GM21619 (cell line): ENCODE measurements around the gene HLF.
A peak's percentile ranks its signal among the peaks of the same experiment; 100 is the strongest.

Source experiments
- ATAC-seq: cut with Tn5 transposase; IDR thresholded peaks from one replicate; pipeline ENCODE4 v1.9.1; 2021; ENCODE audit not compliant: unreplicated experiment

The HLF gene

DNA sequence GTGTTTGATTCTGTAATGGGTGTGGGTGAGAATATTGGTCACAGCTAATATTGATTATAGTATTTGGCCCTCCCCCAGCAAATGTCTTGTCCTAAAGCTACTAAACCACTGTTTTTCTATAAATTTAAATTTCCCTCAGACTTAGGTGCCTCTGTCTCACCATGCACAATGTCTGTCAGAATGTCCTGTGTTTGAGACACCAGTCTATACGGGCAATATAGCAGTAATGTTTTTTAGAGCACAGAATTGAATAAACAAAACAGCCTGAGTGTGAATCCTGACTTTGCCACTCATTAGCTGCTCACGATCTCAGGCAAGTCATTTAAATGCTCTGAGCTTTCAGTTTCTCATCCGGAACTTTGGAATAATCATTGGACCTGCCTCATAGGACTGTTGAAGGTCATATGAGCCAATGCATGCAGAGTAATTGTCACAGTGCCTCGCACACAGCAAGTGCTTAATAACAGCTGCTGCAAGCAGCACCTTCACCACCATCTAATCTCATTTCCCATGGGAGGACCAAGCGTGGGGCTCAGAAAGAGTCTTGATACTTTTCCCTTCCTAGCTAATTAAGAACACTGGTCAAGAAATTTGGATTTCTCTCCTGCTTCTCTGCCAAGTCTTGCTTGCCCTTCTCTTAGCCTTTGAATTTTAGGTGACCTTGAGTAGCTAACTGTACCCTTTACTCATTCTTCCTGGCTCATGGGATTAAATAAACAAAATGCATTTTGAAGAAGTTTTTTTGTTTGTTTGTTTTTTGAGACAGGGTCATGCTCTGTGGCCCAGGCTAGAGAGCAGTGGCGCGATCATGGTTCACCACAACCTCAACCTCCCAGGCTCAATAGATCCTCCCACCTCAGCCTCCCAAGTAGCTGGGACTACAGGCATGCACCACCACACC, 9.8 kb downstream of the HLF start:
- no peak for ATAC-seq

DNA sequence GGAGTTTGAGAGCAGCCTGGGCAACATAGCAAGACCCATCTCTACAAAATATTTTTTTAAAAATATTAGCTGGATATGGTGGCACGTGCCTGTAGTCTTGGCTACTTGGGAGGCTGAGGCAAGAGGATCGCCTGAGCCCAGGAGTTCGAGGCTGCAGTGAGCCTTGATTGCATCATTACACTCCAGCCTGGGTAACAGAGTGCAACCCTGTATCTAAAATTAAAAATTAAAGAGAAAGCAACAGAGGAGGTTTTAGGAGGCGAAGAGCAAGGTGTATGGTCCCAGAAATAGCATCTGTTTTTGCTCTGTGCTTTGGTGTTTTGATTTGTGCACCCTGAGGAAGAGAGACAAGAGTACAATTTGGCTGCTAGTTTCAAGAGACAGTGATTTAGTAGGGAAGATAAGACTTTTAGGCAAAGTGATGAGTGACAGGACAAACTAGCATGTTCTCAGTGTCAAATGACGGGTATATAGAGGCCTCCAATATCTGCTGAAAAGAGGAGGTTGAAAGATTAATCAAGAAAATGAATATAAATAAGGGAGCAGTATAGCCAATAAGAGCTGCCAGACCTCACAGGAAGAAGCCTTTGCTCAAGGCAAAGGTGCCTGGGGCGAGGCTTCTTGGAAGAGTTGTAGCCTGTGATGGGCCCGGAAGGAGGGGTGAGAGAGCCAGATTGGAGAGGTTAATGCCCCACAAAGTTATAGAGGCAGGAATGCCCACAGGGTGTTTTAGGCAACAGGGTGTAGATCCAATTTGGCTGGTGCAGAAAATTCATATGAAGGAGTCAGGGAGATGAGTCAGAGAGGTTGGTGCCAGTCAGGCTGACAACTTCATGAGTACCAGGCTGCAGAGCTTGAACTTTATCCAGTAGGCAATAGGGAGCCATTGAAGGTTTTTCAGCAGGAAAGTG, 11.4 kb downstream of the HLF start:
- no peak for ATAC-seq

DNA sequence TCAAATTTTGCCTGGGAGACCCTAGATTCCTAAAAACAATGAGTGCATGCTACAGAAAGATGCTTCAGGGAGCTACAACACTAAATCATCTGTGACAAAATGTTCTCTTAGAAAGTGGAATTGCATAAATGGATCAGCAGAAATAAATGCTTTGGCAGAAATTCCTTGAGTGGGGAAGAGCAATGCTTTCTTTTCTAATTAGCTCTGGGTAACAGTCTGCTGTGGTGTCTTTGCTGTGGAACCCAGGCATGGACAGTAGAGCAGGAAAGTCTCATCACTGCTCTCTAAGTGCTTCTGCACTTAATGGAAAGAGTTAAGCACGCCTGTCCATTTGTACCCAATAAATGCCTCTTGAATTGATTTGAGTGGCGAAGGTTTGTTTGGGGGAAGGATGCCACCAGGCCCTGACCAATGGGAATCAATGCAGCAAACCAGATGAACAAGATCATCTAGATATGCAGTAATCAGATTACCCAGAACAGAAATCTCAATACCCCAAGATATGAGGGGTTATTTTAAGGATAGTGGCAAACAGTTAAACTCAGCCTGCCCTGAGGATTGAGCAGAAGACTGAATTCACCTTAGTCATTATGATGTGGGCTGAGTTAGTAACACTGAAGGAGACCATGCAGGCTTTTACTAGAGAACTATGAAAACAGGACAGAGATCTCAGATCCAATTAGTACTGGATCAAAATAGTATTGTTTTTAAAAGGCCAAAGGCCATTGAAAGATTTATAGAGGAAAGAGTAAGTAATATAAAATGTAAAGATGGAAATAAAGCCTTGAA, 13.6 kb downstream of the HLF start:
- ATAC-seq: no peak

DNA sequence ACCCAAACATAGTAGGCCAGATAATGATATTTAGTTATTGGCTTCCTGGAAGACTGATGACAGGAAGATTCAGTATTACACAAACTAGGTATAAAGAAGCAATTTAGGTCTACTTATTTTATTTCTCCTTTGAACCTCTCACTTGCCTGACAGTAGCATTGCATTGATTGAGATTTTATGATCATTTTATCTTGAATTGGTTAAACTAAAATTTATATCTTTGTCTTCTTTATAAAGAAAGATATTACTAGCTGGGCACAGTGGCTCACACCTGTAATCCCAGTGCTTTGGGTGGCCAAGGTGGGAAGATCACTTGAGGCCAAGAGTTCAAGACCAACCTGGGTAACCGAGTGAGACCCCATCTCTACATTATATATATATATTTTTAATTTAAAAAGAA, 14.4 kb downstream of the HLF start:
- ATAC-seq: no peak

DNA sequence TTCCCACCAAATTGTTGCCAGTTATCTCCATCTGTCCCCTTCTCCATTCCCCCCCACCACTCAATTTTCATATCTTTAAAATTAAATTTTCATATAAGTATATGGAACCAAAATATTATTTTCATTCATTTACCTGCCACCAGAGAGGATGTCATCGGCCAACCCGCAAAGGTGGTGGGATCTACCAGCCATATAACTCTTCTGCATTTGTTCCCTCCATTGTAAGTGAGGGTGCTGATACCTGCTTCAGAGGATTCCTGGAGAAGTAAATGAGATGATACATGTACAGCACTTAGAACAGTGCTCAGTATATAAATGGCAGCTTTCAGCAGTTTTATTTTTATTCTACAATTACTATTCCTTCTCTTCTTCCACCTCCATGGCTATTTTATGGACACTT, 15.0 kb downstream of the HLF start:
- no peak for ATAC-seq

DNA sequence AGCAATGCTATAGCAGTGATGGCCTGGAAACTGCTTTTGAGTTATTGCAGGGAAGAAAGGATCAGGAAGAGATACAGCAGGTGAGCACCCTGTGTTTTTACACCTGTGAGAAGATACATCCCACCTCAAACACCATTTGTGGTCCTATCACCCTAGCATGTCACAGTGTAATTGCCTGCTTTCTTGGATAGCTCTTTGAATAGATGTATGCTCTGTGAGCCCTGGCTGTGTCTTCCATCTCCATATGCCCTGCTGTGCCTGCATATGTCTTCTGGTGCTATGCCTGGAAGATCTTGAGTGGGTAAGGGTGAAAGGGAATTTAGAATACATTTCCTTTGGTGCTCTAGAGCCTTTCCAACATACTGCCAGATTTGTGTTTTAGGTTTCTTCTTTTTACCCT, 15.5 kb downstream of the HLF start:
- ATAC-seq: no peak

DNA sequence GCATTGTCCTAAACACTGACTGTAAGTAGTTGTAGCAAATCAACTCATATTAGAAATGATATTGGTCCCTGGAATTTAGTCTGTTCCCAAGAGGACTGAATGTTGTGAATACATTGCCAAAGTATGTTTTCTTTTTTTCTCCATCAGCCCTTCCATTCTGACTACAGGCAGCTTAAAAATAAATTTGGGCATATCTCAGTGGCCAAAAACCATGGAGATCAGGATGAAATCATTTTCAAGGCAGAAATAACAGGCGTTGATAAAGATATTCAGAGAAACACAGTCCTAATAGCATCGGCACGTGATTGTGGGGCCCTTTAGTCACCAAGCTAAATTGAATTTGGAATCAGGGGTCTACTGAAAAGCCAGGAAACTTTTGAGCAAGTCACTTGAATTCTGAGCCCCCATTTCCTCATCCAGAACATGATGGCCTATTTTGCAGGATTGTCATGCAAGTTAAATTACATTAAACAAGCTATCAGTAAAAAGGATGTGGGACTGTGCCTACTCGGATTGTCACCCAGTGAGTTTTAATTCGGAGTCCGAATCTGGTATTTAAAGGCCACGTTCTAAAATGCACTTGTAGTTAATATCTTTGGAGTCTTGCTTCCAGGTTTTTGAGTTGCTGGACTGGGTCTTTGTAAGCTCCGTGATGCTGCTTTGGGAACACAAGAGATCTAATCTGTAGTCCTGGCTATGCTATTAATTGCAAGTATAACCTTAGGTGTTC, 17.1 kb downstream of the HLF start:
- no peak for ATAC-seq

DNA sequence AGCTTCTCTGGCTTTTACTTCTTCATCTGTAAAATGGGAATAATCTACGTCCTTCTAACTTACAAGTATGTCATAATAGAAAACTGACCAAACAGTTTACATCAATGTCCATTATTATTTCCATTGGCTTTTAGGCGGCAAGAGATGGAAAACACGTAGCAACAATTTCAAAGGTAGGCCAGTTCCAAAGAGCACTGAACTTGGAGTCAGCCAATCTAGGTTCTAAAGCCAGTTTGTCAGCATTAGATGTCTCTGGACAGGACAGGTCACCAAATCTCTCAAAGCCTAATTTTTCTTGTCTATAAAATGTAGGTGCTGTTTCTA, 17.6 kb downstream of the HLF start:
- ATAC-seq: no peak

DNA sequence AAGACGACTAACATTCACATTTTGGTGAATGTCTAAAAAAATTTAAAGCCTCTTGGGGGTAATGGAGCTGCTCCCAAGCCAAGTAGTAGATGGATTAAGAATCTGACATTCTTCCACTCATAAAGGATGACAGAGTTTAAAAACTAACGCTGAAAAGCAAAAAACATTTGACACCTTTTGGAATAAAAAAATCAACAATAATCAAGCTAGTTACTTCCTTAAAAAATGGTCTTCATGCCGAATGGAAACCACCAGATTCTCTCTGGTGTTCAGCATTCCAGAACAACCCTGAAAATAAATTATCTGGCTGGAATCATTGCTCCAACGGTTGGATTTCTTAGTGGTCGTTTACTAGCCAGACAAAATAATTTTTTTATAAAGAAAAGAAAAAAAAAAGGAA, 18.0 kb downstream of the HLF start:
- ATAC-seq: no peak

DNA sequence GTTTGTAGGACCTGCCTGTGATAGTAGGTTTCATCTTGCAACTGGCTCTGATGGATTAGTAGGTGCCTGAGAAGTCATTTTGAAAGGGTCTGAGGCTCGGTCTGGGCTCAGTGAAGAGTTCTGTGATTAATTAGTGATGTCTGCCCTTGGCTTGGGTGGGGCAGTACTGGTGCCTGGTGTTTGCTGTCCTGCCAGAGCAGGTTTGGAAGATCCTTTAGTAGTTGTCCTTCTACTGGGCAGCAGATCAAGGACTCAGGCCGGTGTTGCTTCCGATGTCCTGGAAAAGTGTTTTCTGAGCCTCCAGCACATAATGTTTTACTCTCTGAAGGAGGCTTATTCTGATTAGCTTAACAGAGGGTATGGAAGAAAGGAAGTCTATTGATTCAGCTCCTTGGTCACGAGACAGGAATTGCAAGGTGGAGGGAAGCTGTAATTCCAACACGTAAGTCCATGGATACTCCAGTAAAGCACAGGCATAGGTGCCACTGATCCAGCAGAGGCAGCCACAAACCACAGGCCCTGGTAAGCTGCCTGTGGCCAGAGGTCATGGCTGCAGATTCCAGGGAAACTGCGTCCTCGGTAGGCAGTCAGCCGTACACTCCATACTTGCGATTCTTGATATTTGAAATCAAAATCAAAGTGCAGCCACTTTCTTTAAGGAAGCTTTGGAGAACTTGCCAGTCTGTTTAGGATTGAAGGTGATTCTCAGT, 18.7 kb downstream of the HLF start:
- ATAC-seq: no peak

DNA sequence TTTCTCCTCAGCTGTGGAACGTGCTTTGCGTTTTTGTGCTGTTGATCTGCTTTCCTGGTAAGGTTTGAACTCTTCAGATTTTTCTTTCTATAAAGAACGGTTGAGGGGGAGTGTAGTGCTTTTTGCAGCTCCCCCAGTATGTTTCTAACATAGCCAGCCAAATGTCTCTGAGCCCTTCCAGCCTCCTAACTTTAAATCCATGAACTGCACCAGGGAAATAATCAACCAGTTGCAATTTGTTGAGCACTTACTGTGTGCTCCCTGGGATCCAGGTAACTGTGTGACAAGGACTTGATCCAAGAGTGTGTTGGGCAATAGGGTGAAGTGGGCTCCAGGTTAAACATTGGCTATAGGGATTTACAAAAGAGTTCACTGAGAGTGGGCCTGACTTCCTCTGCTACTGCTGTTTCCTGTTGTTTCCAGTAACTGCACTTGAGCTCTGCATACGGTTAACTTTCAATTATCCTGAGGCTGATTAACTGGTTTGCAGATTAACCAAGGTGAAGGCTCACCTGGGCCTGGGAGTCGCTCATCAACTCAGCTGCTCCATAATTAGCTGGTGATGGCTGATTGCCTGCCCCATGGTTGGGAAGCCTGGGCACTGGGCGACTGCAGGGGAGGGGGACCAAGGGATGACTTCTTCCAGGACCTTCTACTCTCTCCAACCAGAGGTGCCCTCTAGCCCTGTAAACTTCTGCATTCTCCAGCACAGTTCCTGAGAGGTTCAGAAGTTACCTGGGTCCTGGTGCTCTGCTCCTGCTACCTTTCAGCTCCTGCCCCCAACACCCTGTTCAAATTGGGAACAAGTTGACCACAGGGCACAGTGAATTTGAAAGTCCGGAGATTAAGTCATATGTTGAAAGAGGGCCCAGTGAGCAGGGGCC, 19.5 kb downstream of the HLF start:
- peak; percentile 67 for ATAC-seq

DNA sequence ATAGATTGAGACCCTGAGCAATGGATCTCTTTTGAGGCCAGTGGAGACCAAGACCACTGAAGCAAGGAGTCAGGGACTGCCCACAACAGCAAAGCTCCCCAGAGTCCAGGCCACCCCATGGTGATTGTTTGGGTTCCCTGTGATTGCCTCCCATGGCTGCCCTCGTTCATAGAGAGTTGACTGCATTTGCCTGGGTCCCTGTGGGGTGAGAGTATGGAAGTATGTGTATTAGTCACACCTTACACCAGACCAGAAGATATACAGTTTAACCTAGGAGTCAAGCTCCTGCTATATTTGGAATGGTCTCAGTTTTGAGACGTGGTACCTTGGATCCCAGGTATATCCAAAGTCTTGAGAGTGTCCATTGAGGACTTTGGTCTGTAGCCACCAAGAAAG, 20.2 kb downstream of the HLF start:
- no peak for ATAC-seq

DNA sequence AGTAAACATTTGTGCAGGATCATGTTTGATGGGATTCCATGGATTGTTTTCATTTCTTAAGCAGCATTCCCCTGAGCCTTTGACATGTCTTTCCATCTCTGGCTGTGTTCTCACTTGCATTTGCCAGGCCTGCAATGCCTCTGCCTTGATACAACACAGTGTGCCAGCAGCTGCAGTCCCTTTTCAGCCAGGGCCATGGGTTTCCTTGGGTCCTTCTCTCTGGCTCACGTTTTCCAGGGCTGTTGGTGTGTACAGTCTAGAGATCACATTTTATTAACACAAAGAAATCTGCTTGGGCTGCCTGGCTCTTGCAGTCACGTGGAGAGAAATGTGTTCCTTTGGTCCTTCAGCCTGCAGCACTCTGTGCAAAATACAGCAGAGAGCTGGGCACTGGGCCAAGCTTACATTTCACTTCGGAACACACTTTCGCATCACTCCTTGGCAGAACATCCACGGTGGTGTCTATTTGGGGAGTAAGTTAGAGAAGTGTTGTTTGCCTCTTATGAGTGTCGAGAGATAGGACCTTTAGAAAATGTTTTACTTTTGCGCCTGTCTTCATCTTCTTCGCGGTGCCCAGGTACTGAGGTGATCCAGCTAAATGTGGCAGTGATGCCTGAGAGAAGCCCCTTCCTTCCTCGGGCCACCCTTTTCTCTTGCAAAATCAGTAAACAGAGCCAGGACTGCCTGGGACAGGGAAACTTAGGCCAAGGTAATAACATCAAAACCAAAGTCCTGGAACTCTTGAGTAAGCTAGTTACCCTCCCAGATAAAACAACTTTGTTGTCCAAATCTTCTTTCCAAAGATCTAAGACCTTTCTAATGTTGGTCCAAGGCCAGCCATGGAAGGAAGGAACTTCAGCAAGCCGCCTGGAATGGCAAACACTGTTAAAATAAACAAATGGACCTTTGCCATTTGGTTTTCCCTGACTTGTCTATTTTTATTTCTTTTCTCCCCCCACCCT, 20.9 kb downstream of the HLF start:
- ATAC-seq: no peak

DNA sequence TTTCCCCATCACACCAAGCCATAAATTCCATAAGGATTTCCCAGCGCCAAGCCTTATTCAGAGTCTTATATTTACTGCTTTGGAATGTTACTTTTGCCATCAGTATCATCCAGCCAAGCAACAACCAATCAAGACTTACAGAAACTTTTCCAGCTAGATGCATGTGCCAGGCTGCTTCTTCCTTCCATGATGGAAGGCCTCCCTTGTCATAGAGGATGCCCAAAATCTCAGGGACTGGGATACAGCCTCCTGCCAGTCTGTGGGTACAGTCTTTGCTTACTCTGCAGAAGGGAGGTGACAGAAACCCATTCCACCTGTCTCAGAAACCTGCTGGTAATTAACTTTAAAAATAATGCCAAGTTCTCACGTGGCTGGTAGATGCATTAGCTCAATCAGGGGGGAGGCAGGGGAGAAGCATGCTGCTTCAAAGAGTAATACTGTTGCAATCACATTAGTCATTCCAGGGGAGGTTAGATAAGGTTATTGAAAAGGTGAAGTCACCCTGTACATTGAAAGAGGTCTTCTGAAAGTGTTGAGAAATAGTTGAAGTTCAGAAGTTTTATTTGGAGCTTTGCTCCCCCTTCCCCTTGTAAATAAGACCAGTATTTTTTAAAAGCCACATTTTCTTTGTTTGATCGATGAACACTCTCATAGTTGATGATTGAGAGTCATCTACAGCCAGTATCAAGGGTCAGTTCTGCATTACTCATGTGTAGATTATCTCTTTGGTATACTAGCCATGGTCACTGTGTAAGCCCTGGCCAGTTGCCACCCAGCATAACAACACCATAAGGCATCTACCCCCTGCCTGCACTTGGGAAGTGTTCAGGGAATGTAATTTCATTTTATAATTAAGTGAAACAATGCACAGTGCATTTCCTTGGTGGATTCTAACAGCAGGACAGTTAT, 22.2 kb downstream of the HLF start:
- ATAC-seq: no peak

DNA sequence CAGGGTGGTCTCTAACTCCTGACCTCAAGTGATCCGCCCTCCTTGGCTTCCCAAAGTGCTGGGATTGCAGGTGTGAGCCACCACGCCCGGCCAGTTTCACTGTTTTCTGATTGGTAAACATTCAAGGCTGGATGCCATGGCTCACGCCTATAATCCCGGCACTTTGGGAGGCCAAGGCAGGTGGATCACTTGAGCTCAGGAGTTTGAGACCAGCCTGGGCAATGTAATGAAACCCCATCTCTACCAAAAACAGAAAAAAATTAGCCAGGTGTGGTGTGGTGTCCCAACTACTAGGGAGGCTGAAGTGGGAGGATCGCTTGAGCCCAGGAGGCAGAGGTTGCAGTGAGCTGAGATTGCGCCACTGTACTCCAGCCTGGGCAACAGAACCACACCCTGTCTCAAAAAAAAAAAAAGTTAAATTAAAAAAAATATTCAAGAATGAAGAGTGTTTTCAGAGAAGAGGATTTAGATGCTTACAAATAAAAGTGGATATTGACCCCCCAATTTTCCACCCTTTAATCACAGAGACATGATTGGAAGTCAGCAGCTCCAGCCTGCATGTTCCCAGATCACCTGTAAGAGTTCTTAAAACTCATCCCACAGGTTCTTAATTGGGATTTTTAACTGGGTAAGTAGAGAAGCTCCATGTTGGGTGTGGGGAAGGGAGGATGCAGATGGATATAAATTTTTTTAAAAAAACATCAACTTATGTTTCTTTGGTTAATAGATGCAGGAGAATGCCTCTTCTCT, 23.8 kb downstream of the HLF start:
- ATAC-seq: no peak

DNA sequence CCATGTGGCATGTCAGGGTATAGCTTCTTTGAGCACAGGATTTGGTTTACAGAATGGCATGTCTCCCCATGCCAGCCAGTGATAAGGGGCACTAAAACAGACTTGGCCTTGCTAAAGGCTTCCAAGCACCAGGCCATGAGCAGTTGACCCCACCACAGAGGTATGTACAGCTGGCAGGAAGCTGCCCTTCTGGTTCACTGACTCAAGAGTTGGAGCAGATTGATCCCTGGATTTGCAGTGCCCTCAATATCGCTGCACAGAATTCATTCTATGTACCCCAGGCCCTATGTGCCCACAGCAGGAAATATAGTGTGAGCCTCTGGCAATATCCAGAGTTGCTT, 24.3 kb downstream of the HLF start:
- no peak for ATAC-seq
